HG03342 (cell line): ENCODE data around the gene FAM171A1.

Experiments
- ATAC-seq: cut with Tn5 transposase; IDR thresholded peaks from one replicate; pipeline ENCODE4 v1.9.1; 2021; ENCODE audit warnings: mild to moderate bottlenecking, moderate library complexity; ENCODE audit not compliant: unreplicated experiment

FAM171A1 gene

DNA sequence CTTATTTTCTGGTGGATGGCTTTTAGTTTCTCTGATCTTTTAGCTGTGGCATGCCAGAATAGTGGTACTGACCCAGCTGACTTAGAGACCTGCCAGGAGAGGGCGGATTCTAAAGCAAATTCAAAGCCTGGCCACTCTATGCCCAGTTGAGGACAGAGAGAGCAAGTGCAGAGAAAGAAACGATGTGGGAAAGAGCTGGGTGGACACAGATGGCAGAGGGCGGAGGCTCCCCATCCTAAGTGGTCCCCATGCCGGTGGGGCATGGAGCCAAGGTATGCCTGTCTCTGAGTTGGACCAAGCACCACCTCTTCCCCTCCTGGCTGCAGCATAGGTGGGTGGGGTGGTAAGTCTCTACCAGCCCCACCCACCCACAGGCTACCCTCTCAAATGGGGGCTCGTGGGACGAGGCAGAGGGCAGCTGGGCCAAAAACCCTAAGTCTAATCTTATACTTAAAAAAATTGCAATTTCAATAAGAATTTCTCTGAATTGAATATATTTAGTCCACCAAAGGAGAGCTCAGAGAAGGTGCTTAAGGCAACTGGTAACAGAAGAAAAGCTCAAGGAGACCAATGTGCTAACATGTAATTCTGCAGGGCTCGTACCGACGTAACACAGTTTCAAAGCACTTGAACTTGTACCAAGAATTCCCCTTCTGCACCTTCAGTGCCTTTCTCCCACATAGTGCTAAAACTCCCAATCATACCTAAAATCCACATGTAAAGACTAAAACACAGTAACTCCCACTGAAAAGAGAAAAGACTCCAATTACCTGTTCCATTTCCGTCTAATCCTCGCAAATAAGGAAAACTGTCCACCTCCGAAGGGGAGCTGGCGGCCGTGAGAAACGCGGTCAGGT lies 116.9 kb downstream of the FAM171A1 start:
- ATAC-seq, result no peak

DNA sequence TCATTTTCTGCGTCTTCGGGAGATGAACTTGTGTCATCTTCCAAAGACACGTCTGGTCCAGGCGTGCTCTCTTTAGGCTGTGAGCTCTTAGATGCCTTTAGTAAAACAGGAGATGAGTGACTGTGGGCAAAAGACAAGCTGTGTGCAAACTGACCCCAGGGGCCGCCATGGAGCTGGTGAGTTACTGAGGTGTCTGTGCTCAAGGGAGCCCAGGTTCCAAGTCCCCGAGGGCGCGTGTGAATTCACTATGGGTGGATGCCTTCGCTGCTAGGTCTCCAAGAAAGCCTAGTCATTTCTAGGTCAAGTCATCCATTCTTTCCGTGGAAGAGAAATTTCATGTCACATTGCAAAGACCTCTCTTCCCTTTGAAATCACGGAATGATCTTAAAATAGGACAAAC lies 118.7 kb downstream of the FAM171A1 start:
- ATAC-seq, result no peak

DNA sequence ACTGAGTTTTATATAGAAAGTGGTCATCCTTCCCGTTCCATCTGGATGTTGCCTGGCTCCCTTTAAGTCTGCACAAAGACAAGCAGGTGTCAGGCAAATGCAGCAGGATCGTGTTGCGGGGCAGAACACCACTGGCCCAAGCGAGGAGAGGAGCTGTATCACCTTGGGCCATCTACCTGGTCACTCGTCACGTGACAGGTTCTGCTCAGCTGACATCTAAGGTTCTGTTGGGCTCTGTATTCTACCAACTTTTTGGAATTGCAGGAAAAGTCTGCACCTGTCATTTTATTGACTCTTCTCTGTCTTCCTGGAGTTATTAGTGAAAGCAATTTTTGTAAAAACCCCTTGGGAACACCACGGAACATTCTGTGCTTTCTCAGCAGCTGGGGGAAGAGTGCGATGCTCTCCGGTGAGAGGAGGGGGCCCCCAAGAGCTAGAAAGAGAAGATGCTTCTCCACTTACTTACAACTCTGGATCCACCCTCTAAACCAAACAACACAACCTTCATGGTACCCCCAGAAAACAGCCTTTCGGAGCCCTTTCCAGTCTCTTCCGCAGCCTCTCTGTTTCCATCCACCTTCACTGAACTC lies 119.2 kb downstream of the FAM171A1 start:
- ATAC-seq, result no peak

DNA sequence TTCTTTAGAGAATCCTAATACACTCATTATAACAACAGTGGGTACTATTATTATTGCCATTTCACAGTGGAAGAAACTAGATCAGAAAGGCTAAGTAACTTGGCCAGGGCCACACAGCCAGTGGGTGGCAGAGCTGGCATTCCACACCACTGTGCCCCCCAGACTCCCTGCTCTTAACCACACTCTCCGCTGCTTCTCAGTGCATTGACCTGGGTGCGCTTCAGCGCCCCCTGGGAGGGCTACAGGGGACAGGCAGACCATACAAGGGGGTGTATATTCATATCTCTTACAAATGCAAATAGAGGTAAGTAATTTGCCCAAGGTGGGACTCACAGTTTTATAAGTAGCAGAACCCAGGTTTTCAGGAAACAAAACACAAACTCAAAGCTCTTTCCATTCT lies 125.6 kb downstream of the FAM171A1 start:
- no peak for ATAC-seq

DNA sequence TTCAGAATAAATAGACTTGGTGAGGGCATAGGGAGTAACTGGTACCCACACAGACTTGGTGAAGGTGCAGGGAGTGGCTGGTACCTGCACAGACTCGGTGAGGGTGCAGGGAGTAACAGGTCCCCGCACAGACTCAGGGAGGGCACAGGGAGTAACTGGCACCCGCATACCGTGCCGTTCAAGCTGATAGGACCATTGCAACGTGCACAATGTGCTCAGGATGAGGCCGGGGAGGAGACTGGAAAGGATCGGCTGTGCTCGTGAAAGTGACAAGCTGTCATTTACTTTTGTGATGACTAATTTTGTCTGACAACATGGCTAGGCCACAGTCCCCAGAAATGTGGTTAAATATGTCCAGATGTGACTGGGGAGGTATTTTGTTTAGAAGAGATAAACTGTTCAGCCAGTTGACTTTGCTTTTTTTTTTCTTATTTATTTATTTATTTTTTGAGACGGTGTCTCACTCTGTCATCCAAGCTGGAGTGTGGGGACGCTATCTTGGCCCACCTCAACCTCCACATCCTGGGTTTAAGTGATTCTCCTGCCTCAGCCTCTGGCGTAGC lies 126.4 kb downstream of the FAM171A1 start:
- ATAC-seq, result no peak

DNA sequence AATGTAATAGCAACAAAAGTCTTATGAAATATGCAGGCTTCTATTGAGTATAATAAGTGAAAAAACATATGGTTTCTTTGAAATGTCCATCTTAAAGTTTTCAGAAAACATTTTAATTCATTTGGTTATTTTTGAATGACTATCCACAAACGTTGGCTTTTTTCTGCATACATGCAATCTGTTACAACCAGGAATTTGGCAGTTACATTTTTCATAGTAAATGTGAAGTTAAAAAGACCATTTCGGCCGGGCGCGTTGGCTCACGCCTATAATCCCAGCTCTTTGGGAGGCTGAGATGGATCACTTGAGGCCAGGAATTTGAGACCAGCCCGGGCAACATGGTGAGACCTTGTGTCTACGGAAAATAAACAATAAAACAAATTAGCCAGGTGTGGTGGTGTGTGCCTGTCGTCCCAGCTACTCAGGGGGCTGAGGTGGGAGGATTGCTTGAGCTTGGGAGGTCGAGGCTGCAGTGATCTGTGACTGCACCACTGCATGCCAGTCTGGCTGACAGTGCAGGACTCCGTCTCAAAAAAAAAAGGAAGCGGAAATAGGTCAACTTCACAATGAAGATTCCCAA lies 128.7 kb downstream of the FAM171A1 start:
- ATAC-seq, result no peak

DNA sequence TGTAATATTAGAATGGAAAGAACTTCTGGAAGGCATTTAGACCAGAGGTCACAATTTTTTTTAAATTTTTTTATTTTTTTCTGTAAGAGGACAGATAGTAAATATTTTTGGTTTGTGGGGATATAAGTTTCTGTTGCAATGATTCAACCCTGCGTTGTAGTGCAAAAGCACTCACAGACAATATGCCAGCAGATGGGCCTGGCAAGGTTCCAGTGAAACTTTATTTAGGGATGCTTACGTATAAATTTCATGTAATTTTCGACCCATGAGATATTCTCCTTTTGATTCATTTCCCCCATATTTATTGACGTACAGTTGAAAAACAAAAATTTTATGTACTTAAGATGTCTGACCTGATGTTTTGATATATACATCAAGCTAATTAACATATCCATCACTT lies 129.8 kb downstream of the FAM171A1 start:
- ATAC-seq, result no peak

DNA sequence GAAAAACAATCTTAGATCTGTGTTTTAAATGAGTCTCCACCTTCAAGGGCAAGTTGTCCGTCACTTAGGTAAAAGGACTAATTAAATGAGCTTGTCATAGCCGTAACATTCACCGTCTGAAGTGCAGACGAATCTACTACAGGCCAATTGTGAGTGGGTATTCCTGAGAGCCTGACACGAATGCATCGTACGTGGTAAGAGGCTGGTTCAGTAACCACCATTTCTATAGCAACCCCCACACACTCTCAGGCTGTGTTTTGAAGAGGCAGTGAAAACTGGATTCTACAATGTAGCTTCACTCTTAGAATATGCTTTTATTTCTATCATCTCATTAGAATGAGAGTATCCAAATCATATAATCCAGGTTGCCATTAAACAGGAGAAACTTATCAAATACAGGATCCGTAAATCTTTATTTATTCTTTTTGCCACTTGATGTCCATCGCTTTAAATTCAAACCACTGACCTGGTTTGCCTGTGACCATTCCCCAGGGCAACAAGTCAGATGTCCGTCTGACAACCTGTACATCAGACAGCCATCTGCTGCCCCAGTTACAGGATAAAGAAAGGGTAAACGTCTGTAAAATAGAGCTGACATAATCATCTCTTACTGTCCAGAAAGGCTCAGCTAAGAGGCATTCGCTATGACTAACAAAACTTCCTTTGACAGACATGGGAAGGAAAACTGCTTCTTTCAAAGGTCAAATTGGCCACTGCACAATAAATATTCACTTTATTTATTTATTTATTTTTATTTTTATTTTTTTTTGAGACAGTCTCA lies 132.3 kb downstream of the FAM171A1 start:
- ATAC-seq, result no peak

DNA sequence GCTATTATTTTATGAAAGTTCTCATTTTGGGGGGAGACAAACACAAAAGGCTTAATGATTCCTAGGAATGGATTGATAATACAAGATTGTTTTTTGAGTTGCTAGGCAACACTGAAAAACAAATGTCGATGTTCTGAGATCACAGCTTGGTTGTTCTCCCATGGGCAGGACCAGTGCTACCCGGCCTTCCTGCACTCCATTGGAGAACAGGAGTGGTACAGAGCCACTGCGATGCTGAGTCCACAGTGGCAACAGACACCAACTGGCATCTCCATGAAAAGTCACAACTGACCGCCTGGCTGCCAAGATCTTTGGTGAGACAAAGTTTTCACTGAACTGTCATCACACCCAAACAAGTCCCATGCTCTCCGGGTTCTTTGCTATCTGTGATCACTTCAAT lies 133.7 kb downstream of the FAM171A1 start:
- ATAC-seq, result no peak

DNA sequence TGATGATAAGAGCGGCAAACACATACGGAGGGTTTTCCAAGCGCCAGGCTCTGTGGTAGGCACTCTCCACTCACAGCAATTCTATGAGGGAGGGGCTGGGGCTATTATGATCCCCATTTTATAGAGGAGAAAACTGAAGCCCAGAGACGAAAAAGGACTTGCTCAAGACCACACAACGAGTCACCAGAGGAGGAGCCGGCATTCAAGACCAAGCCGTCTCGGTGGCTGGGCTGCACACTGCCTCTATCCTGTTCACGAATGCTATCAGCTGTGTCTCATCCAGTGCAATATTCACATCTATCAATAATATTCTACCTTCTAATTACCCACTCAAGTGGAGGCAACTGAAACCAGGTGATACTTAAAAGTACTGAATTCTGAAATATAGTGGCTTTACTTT lies 134.7 kb downstream of the FAM171A1 start:
- ATAC-seq, result no peak

DNA sequence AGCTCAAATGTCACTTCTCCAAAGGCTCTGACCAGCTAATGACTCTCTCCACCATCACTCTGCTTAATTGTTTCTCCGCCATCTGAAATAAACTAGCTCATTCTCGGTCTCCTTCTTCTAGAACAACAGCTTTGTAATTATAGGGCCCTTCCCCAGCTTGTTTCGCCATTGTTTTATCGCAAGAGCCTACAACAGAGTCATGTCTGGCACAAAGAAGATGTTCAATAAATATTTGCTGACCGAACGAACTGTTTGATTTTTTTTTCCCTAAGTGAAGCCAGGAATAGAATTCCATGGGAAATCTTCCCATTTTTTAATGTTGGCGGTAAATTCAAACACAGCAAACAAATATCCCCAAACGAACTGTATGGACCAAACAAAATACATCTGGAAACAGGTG lies 138.8 kb downstream of the FAM171A1 start:
- no peak for ATAC-seq

DNA sequence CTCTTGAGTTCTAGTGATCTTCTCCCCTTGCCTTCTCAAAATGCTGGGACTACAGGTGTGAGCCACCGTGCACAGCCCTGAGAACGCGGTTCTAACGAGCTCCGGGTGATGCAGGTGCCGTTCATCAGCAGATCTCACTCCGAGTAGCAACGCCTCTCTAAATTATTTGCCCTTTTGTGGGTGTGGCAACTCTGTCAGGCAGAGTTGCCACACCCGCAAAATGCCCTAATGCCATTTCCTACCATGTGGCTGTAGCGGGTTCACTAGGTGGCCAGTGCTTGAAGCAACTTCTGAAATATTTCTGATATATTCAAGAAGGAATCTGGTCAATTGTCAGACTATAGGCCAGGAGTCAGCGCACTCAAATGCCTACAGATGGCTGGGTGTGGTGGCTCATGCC lies 139.7 kb downstream of the FAM171A1 start:
- ATAC-seq, result no peak

DNA sequence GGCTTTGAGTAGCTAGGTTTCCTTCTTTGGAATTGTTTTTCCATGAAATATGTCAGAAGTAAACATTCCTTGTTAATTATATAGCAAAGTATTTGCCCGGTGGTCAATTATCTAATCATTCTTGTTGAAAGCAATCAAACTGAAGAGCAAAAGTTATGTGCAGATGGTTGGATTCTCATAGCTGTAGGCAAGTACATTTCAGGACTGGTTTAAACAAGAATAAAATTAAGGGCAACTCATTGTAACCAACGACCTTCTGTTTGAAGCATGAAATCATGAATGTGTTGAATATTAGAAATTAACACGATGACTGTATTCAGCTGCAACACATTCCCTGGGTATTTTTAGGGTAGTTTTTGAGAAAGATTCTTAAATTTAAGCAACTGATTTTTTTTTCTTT lies 140.8 kb downstream of the FAM171A1 start:
- no peak for ATAC-seq

DNA sequence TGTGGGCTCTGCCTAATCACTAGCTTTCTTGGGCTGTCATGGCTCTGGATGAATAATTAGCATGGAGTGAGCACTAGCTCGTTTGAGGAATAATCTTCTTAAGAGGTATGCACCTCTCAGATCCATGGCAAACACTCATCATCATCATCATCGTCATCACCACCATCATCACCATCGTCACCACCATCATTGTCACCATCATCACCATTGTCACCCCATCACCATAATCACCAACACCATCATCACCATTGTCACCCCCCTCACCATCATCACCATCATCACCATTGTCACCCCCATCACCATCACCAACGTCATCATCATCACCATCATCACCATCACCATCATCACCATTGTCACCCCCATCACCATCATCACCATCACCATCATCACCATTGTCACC lies 141.8 kb downstream of the FAM171A1 start:
- no peak for ATAC-seq

DNA sequence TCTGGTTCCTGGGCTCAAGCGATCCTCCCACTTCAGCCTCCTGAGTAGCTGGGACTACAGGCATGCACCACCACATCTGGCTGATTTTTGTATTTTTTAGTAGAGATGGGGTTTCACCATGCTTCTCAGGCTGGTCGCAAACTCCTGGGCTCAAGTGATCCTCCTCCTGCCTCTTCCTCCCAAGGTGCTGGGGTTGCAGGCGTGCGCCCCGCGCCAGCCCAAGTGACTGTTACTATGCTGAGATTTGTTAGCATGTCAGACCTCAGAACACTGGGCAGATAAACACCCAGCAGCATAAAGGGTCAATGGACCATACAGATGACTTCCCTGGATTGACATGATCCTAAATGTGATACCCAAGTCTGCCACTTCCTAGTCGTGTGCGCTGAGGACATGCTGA lies 142.7 kb downstream of the FAM171A1 start:
- no peak for ATAC-seq

DNA sequence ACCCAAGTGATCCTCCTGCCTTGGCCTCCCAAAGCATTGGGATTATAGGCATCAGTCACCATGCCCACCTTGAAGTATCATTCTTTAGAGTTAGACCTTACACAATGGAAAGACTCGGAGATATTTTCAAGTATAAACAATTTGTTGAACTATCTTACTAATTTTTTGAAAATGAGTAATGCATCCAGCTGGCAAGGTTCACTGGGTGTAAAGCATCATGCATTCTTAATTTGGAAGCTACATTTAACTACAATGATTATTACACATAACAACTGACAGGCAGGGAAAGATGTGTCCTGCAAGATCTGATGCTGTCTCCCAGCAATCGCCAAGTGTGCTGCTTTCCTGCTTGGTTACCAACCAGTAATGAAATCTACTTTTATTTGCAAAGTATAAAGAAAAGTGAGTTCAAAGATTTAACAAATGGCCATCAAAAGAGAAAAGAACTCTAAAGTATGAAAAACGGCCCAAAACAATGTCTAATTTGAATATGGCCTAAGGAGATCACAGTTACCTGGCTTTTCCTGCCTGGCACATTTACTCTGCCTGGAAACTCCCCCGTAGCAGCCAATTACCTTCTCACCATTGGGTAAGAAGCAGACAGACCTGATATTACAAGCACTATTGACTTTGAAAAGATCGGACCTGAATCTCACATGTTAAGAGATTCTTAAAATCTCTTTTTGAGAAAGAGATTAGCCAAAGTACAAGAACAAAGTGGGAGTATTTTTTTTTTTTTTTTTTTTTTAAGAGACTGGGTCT lies 143.3 kb downstream of the FAM171A1 start:
- ATAC-seq, result no peak

DNA sequence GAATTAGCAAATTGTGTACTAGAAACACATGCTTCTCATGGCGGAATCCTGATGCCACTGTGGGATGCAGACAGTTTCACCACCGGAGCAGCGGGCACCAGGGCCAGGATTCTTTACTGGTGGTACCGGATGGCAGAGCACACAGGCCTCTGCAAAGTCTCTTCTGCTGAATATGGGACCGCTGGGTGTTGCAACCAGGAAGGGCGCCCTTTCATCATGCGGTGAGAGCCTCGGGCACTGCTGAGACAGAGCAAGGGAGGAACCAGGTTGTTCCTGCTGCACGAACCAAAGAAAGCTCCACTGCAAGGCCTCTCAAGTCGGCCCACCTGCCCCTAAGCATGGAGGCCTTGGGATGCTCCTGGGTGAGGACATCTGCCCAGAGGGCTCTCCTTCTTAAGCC lies 145.6 kb downstream of the FAM171A1 start:
- no peak for ATAC-seq

DNA sequence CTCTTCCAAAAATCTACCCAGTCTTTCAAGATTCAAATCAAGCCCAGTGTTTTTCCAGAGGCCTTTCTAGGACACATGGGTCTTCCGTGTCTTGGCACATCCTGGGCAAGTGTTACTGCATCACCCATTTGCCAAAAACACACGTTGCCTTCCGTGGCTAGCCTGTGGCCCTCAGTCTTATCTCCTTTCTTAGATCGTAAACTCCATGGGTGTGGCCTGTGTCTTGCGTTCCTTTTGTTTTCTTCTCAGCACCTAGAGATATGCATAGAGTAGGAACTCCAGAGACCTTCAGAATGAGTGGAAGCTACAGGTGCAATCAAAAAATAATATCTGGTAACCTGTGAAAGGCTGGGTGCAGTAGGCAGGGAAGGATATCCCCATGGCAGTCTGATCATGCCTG lies 146.1 kb downstream of the FAM171A1 start:
- ATAC-seq, result no peak

DNA sequence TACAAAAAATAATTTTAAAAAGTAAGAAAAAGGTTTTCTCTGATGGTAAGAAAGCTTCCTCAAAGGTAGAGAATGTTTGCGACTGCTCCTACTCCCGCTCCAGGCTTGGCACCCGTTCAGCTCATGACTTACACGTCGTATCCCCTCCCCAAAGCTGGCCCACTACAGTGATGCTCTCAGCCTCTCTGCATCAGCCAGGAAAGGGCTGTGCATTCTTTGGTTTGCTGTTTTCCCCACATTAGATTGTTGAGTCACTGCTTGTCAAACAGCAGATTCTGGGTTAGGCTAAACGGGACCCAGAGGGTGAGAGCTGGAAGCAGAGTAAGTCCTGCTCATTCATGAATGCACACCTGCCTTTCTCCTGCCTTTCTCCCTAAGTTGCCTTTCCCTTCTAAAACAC lies 147.9 kb downstream of the FAM171A1 start:
- no peak for ATAC-seq

DNA sequence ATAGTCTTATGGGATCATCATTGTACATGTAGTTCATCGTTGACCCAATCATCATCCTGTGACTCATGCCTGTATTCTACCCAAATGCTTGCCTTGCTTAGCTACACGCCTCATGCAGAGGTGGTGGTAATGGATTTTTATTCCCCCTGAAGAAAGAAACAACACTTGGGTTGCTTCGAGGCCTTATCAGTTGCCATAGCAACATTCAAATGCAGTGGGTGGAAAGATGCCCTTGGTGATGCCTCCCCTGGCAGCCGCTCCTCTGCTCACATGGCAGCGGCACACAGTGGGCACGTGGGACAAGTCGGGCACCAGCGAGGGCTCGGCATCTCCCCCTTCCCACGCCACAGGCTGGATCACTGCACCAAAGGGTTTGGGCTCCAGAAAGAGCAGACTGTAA lies 148.6 kb downstream of the FAM171A1 start:
- ATAC-seq, result no peak

DNA sequence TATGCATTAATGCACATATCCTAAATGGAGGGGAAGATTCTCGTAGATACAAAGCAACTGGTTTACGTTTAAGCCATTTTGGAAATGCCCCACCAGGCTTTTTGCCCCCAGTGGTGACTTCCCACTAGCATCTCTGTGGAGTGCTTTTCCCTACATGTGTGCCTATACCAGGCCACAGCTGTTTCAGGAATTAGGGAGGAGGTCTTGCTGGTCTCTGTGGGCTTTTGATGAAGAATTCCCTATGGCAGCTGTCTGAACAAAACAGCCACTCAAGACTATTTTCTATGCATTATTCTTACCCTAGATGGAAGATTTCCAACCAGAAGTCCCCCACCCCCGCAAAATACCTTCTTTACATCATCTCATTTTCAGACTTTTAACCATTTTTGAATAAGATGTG lies 150.6 kb downstream of the FAM171A1 start:
- no peak for ATAC-seq
